ENCODE data around the gene NDUFAF2. TPM values are rescaled to one million over a fixed set of nuclear protein-coding genes. Genes with fewer than 3 reads are reported as not detected.

NDUFAF2 gene
- total RNA-seq, 2 donors from 2014 or later = 13.7 to 19.4 TPM

- intact Hi-C loops (cut with DNase I) = no loop called here
- H3K27ac ChIP-seq = no peak overlapping the region
- no peaks in the 10 kb centered on the region for H3K9me3 ChIP-seq
- no peak overlapping the region for H3K4me3 ChIP-seq
- no peaks in the 10 kb centered on the region for H3K36me3 ChIP-seq (replicated peaks in 1 of 2; ENCODE audit: insufficient read depth in 1 of 2, low read depth in 2 of 2)
- DNase-seq = no peak
- ATAC-seq = no peak
- no peaks in the 10 kb centered on the region for H3K4me1 ChIP-seq
- H3K27me3 ChIP-seq = no peaks in the 10 kb centered on the region
- no peak for TF ChIP-seq CTCF (IDR thresholded peaks at IDR 0.05)
- TF ChIP-seq POLR2A (IDR thresholded peaks at IDR 0.05) = no peak
- 88 to 93% methylated on average over 4 of the region's 4 CpGs for WGBS, 2 donors
Measured at GRCh38 chr5:61100437-61100836, 155.4 kb downstream of the NDUFAF2 start.

- no peak for ATAC-seq
- H3K9me3 ChIP-seq = no peaks in the 10 kb centered on the region
- H3K27ac ChIP-seq = no peak overlapping the region
- H3K4me3 ChIP-seq = no peak overlapping the region
- intact Hi-C loops (cut with DNase I) = no loop called here
- 85 to 91% methylated on average over 1 of the region's 1 CpG for WGBS, 2 donors
- no peaks in the 10 kb centered on the region for H3K27me3 ChIP-seq
- H3K4me1 ChIP-seq = no peaks in the 10 kb centered on the region
- DNase-seq = no peak
- H3K36me3 ChIP-seq (replicated peaks in 1 of 2; ENCODE audit: insufficient read depth in 1 of 2, low read depth in 2 of 2) = no peaks in the 10 kb centered on the region
- TF ChIP-seq POLR2A (IDR thresholded peaks at IDR 0.05) = no peak
- TF ChIP-seq CTCF (IDR thresholded peaks at IDR 0.05) = no peak
Measured at GRCh38 chr5:61114441-61114840, 169.4 kb downstream of the NDUFAF2 start.

GRCh38 chr5:61115968-61116367, 171.0 kb downstream of the NDUFAF2 start:
- TF ChIP-seq CTCF (IDR thresholded peaks at IDR 0.05) (no peak), POLR2A (IDR thresholded peaks at IDR 0.05) (no peak)
- Histone ChIP-seq H3K4me1 (no peaks in the 10 kb centered on the region), H3K36me3 (replicated peaks in 1 of 2; ENCODE audit: insufficient read depth in 1 of 2, low read depth in 2 of 2) (no peaks in the 10 kb centered on the region), H3K9me3 (no peaks in the 10 kb centered on the region), H3K27ac (no peak overlapping the region), H3K27me3 (no peaks in the 10 kb centered on the region), H3K4me3 (no peak overlapping the region)
- intact Hi-C loops (cut with DNase I) = no loop called here
- WGBS, 2 donors = 89 to 98% methylated on average over 3 of the region's 3 CpGs
- DNase-seq (no peak), ATAC-seq (no peak)

GRCh38 chr5:61119066-61119465, 174.1 kb downstream of the NDUFAF2 start:
- Histone ChIP-seq H3K9me3 (no peaks in the 10 kb centered on the region), H3K27me3 (no peaks in the 10 kb centered on the region), H3K36me3 (replicated peaks in 1 of 2; ENCODE audit: insufficient read depth in 1 of 2, low read depth in 2 of 2) (no peaks in the 10 kb centered on the region), H3K4me3 (no peak overlapping the region), H3K4me1 (no peaks in the 10 kb centered on the region), H3K27ac (no peak overlapping the region)
- 98 to 100% methylated on average over 1 of the region's 1 CpG for WGBS, 2 donors
- intact Hi-C loops (cut with DNase I) = no loop called here
- ATAC-seq = no peak
- DNase-seq = no peak
- no peak for TF ChIP-seq POLR2A (IDR thresholded peaks at IDR 0.05)
- no peak for TF ChIP-seq CTCF (IDR thresholded peaks at IDR 0.05)

GRCh38 chr5:61120534-61120933, 175.5 kb downstream of the NDUFAF2 start:
- 89 to 92% methylated on average over 1 of the region's 1 CpG for WGBS, 2 donors
- DNase-seq (no peak), ATAC-seq (no peak)
- Histone ChIP-seq H3K9me3 (no peaks in the 10 kb centered on the region), H3K4me1 (no peaks in the 10 kb centered on the region), H3K27ac (no peak overlapping the region), H3K27me3 (no peaks in the 10 kb centered on the region), H3K36me3 (replicated peaks in 1 of 2; ENCODE audit: insufficient read depth in 1 of 2, low read depth in 2 of 2) (no peaks in the 10 kb centered on the region), H3K4me3 (no peak overlapping the region)
- intact Hi-C loops (cut with DNase I) = no loop called here
- TF ChIP-seq CTCF (IDR thresholded peaks at IDR 0.05) (no peak), POLR2A (IDR thresholded peaks at IDR 0.05) (no peak)

Data from body of pancreas (tissue), 4 donors.